DND-41 (cell line): Measurements from ENCODE around the gene C16orf95.
A peak's percentile ranks its signal among the peaks of the same experiment; 100 is the strongest.

ENCODE experiments used
- ATAC-seq: fragments of 200-7000 bp; cut with Tn5 transposase; 3 replicates; pipeline ENCODE4 v1.9.1; 2021; ENCODE audit warnings: low read depth; ENCODE audit not compliant: insufficient read depth
- DNase-seq: peaks from one replicate; pipeline ENCODE4 v3.0.0-alpha.2; 2020
- H2AFZ ChIP-seq: 2 replicates; pipeline ENCODE4 v1.6.0; 2012; ENCODE audit warnings: low read depth, low read length
- H3K27ac ChIP-seq: 2 replicates; pipeline ENCODE4 v1.5.1; 2012; ENCODE audit warnings: low read length, inconsistent platforms
- H3K27me3 ChIP-seq: fragments of 200-600 bp; sonication (generic); 2 replicates; pipeline ENCODE4 v1.6.0; 2012; ENCODE audit warnings: low read length, mild to moderate bottlenecking, inconsistent platforms; ENCODE audit not compliant: insufficient read depth, poor library complexity
- H3K36me3 ChIP-seq: 2 replicates; pipeline ENCODE4 v1.5.1; 2012; ENCODE audit warnings: low read length, inconsistent platforms; ENCODE audit not compliant: insufficient read depth
- H3K4me1 ChIP-seq: 2 replicates; pipeline ENCODE4 v1.5.1; 2012; ENCODE audit warnings: mild to moderate bottlenecking, low read length; ENCODE audit not compliant: insufficient read depth
- H3K4me2 ChIP-seq: 2 replicates; pipeline ENCODE4 v1.6.0; 2012; ENCODE audit warnings: mild to moderate bottlenecking, moderate library complexity, low read length, inconsistent platforms; ENCODE audit not compliant: insufficient read depth
- H3K4me3 ChIP-seq, 2 experiments: fragments of 200-600 bp in 1 of 2; shearing (Covaris generic) in 1 of 2; 2 replicates each; pipeline ENCODE4 v1.5.1; 2012 to 2016; ENCODE audit warnings: inconsistent platforms in 2 of 2, low read length in 2 of 2, mild to moderate bottlenecking in 2 of 2, low read depth in 1 of 2, moderate library complexity in 1 of 2
- H3K79me2 ChIP-seq: 2 replicates; pipeline ENCODE4 v1.6.0; 2012; ENCODE audit warnings: low read length, inconsistent platforms; ENCODE audit not compliant: insufficient read depth
- H3K9ac ChIP-seq: 2 replicates; pipeline ENCODE4 v1.6.0; 2012; ENCODE audit warnings: low read depth, mild to moderate bottlenecking, inconsistent platforms, low read length, moderate library complexity
- H3K9me3 ChIP-seq: 2 replicates; pipeline ENCODE4 v1.5.1; 2012; ENCODE audit warnings: low read length, moderate library complexity, mild to moderate bottlenecking, inconsistent platforms; ENCODE audit not compliant: insufficient read depth, severe bottlenecking
- H4K20me1 ChIP-seq: 2 replicates; pipeline ENCODE4 v1.6.0; 2012; ENCODE audit warnings: low read length; ENCODE audit not compliant: insufficient read depth
- CTCF ChIP-seq: IDR thresholded peaks from 2 replicates; pipeline ENCODE4 v1.5.1; 2012; ENCODE audit warnings: borderline replicate concordance, low read length, moderate library complexity, mild to moderate bottlenecking; ENCODE audit not compliant: poor library complexity, severe bottlenecking; ENCODE audit errors: extremely low read depth
- EZH2 ChIP-seq: IDR thresholded peaks from 3 replicates; pipeline ENCODE4 v1.6.1; 2012; ENCODE audit warnings: borderline replicate concordance, low read depth, mild to moderate bottlenecking, moderate library complexity, low read length, inconsistent platforms; ENCODE audit not compliant: severe bottlenecking

The C16orf95 gene

DNA sequence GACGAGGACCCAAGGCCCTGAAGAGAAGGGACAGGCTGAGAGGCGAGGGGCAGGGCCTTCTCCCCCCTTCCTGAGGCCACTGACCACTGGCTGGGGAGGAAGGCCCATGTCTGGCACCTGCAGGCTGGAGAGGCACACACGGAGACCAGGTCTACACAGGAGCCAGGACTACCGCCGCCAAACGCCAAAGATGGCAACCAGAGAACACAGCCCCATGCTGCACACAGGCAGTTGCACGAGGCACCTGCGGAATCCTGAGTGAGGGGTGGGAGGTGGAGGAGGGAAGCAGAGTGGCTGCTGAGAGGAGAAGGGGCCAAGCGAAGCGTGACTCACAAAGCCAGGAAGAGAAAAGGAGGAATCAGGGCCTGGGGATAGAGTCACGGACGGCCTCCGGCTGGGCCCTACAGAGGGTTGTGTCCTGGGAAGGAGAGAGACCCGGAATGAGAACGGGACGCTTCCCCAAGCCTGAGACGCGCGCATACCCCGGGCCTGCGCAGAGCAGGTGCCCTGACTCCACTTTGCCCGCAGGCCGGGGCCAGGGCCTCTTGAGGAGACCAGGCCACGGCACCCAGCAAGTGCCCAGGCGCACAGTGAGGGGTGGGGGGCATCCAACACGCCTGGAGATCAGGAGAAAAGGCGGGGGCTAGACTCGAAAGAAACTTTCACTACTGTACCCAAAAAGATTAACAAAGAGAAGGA, 28.7 kb upstream of the C16orf95 start:
- Histone ChIP-seq H3K79me2 (peaks cover 45% of the 10 kb centered on the region), H3K27ac (peak overlapping the region; percentile 80), H2AFZ (0 out of 2 replicates have a peak overlapping the region, but pooled peaks have one; percentile 20), H3K27me3 (no peaks in the 10 kb centered on the region), H3K4me3 (peak overlapping the region in 1 of 2 experiments; percentile 32; a peak in 2 of 4 replicates), H3K4me1 (peaks cover 36% of the 10 kb centered on the region), H3K4me2 (peak overlapping the region; percentile 49), H4K20me1 (peaks cover 20% of the 10 kb centered on the region; the same call in 1 of the 2 replicates), H3K36me3 (peaks cover 63% of the 10 kb centered on the region), H3K9me3 (no peaks in the 10 kb centered on the region), H3K9ac (peak overlapping the region; percentile 52)
- TF ChIP-seq EZH2 (no peak), CTCF (no peak)
- DNase-seq (no peak), ATAC-seq (peak; percentile 19; the same call in 2 of the 3 replicates)

DNA sequence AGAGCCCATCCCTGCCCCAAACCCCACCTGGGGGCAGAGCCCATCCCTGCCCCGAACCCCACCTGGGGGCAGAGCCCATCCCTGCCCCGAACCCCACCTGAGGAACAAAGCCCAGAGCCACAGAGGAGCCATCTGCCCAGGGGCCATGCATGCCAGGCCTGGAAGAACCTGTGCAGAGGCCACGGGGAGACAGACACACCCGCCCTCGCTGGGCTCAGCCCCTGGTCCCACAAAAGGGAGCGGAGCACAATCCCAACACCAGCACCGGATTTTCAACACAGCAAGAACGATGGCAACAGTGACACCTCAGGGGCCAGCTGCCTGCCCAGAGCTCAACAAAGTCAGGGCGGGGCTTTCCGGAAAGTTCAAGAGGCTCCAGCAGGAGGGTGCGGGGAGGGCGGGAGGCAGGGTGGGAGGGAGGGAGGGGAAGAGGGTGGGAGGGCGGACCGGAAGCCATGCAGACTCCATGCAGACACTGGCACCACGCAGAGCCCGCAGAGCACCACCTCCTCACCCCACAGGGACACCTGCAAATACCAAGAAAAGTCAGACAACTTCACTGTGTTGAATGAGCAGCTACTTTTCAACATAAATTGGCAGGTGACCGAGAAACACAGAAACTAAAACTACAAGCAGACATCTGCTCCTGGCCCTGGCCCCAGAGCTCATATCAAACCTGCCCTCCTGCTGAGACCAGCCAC, 27.9 kb upstream of the C16orf95 start:
- Histone ChIP-seq H2AFZ (no peak overlapping the region), H3K36me3 (peaks cover 63% of the 10 kb centered on the region), H3K9ac (peak overlapping the region; percentile 52), H3K9me3 (no peaks in the 10 kb centered on the region), H3K4me2 (peak overlapping the region; percentile 49), H4K20me1 (peaks cover 19% of the 10 kb centered on the region; the same call in 1 of the 2 replicates), H3K4me3 (peak overlapping the region in 1 of 2 experiments; percentile 32; a peak in 2 of 4 replicates), H3K4me1 (peaks cover 36% of the 10 kb centered on the region), H3K27ac (peak overlapping the region; percentile 80), H3K27me3 (no peaks in the 10 kb centered on the region), H3K79me2 (peaks cover 37% of the 10 kb centered on the region)
- no peak for TF ChIP-seq EZH2
- no peak for TF ChIP-seq CTCF
- peak; percentile 82 for DNase-seq
- ATAC-seq: peak; percentile 94

DNA sequence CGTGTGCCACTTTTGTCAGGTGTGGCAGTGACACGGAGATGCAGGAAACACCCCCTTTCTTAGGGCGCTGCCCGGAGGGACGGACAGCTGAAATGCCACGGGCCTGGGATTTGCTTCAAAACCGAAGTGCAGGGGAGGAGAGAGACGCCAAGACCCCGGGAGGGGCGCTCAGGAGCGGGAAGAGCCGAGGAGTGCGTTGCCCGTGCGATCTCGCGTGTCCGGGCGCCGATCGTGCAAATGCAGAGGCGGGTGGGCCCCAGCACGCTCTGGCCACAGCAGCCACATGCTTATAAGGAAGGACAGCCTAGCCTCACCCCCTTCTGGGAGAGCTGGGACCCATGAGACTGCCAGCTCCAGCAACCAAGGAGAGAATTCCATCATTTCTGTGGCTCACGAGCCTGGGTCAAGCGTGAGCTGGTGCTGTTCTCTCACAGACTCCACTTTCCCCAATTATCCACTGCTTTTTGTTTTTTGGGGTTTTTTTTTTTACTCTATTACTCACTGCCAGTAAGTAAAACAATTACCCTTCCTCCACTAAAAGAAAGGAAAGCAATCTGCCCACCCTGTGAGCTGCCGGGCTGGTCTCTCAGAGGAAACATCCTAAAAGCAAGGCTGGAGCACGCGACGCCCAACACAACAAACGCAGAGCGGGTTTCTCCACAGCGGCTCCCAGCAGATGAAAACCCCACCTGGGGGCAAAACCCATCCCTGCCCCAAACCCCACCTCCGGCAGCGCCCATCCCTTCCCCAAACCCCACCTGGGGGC, 27.2 kb upstream of the C16orf95 start:
- H3K4me2 ChIP-seq: no peak overlapping the region
- H4K20me1 ChIP-seq: peaks cover 17% of the 10 kb centered on the region; the same call in 1 of the 2 replicates
- TF ChIP-seq EZH2: no peak
- no peak for TF ChIP-seq CTCF
- no peak overlapping the region for H2AFZ ChIP-seq
- H3K27me3 ChIP-seq: no peaks in the 10 kb centered on the region
- H3K4me3 ChIP-seq: no peak overlapping the region
- H3K79me2 ChIP-seq: peaks cover 33% of the 10 kb centered on the region
- peaks cover 65% of the 10 kb centered on the region for H3K36me3 ChIP-seq
- ATAC-seq: no peak
- H3K9me3 ChIP-seq: no peaks in the 10 kb centered on the region
- peak overlapping the region; percentile 65 for H3K27ac ChIP-seq
- H3K9ac ChIP-seq: peak overlapping the region; percentile 17; the same call in 1 of the 2 replicates
- no peak for DNase-seq
- peaks cover 36% of the 10 kb centered on the region for H3K4me1 ChIP-seq
